GM19468 (cell line): ENCODE data around the gene CHCHD6.

Source experiments
- ATAC-seq: cut with Tn5 transposase; IDR thresholded peaks from one replicate; pipeline ENCODE4 v1.9.1; 2021; ENCODE audit warnings: mild to moderate bottlenecking, moderate library complexity, moderate number of reproducible peaks; ENCODE audit not compliant: unreplicated experiment; ENCODE audit errors: extremely low read depth

Gene CHCHD6

GRCh38 chr3:126811530-126811929, 107.5 kb downstream of the CHCHD6 start:
- no peak for ATAC-seq

GRCh38 chr3:126816298-126816697, 112.3 kb downstream of the CHCHD6 start:
- no peak for ATAC-seq

- ATAC-seq = no peak
Measured at GRCh38 chr3:126816986-126817777, 113.1 kb downstream of the CHCHD6 start.

- ATAC-seq = no peak
Measured at GRCh38 chr3:126817781-126818180, 113.7 kb downstream of the CHCHD6 start.

GRCh38 chr3:126818400-126819095, 114.5 kb downstream of the CHCHD6 start:
- no peak for ATAC-seq

GRCh38 chr3:126826693-126827092, 122.7 kb downstream of the CHCHD6 start:
- no peak for ATAC-seq

- ATAC-seq = no peak
Measured at GRCh38 chr3:126827121-126827520, 123.1 kb downstream of the CHCHD6 start.

- no peak for ATAC-seq
Measured at GRCh38 chr3:126828306-126828705, 124.3 kb downstream of the CHCHD6 start.

- ATAC-seq = no peak
Measured at GRCh38 chr3:126832933-126833332, 128.9 kb downstream of the CHCHD6 start.

- no peak for ATAC-seq
Measured at GRCh38 chr3:126834596-126835471, 130.8 kb downstream of the CHCHD6 start.

- ATAC-seq = no peak
Measured at GRCh38 chr3:126835472-126836219, 131.6 kb downstream of the CHCHD6 start.

GRCh38 chr3:126836220-126836860, 132.3 kb downstream of the CHCHD6 start:
- no peak for ATAC-seq

GRCh38 chr3:126837773-126838172, 133.7 kb downstream of the CHCHD6 start:
- no peak for ATAC-seq

- ATAC-seq = no peak
Measured at GRCh38 chr3:126845920-126846715, 142.1 kb downstream of the CHCHD6 start.

GRCh38 chr3:126847061-126847460, 143.0 kb downstream of the CHCHD6 start:
- no peak for ATAC-seq

GRCh38 chr3:126848991-126849390, 145.0 kb downstream of the CHCHD6 start:
- no peak for ATAC-seq

GRCh38 chr3:126849768-126850167, 145.7 kb downstream of the CHCHD6 start:
- ATAC-seq = no peak

GRCh38 chr3:126850370-126851085, 146.5 kb downstream of the CHCHD6 start:
- ATAC-seq = no peak
